Gastrocnemius medialis (tissue), 4 donors: ENCODE measurements around the gene KCNA4. TPM values are rescaled to one million over a fixed set of nuclear protein-coding genes. Genes with fewer than 3 reads are reported as not detected.
"Not testable (repeated sequence)": the region's sequence is repeated elsewhere in the genome, so short reads cannot be mapped to it uniquely, and the experiment has no call there.

ENCODE experiments used
- ATAC-seq, 2 donors: fragments of 150-250 bp; one replicate each; pipeline ENCODE4 v1.9.1; 2016
- DNase-seq, 2 donors: peaks; one replicate each; pipeline ENCODE4 v3.0.0-alpha.2; 2019
- H3K27ac ChIP-seq, 4 donors: fragments of 200-600 bp; sonication (generic); 1 replicate in 1 of 4; 2 replicates in 3 of 4; pipeline ENCODE4 v1.5.1; 2016 to 2018; ENCODE audit warnings: mild to moderate bottlenecking in 2 of 4, moderate library complexity in 1 of 4
- H3K27me3 ChIP-seq, 3 donors: fragments of 200-600 bp; sonication (generic) in 2 of 3; 1 replicate in 1 of 3; 2 replicates in 2 of 3; pipeline versions ENCODE4 v1.5.1 to v1.6.0; 2016 to 2019; ENCODE audit warnings: mild to moderate bottlenecking in 1 of 3, moderate library complexity in 1 of 3
- H3K36me3 ChIP-seq, 2 donors: fragments of 200-600 bp; sonication (generic) in 1 of 2; one replicate each; pipeline ENCODE4 v1.5.1; 2017 to 2018
- H3K4me1 ChIP-seq, 2 donors: fragments of 200-600 bp; sonication (generic) in 1 of 2; one replicate each; pipeline ENCODE4 v1.5.1; 2016 to 2017; ENCODE audit warnings: mild to moderate bottlenecking in 2 of 2
- H3K4me3 ChIP-seq, 4 donors: fragments of 200-600 bp; sonication (generic) in 3 of 4; 1 replicate in 1 of 4; 2 replicates in 3 of 4; pipeline ENCODE4 v1.5.1; 2016 to 2019; ENCODE audit warnings: mild to moderate bottlenecking in 2 of 4
- H3K9me3 ChIP-seq, 3 donors: fragments of 200-600 bp; sonication (generic) in 2 of 3; 1 replicate in 1 of 3; 2 replicates in 2 of 3; pipeline ENCODE4 v1.5.1; 2016 to 2019
- POLR2A ChIP-seq, 2 donors: fragments of 450-650 bp; IDR thresholded peaks; one replicate each; pipeline ENCODE4 v1.6.1; 2017; ENCODE audit warnings: antibody characterized with exemption in 2 of 2, mild to moderate bottlenecking in 2 of 2, moderate library complexity in 2 of 2
- in situ Hi-C, 4 donors: fragments of 200-750 bp; cut with MboI; loops; one replicate each; pipeline versions ENCODE4 v1.15.0 to v1.8.0; 2017; ENCODE audit warnings: low sequenced_read_pairs in 4 of 4
- intact Hi-C: fragments of 100-400 bp; cut with DNase I; formaldehyde crosslinking; loops from one replicate; pipeline ENCODE4 v1.15.1; 2023; ENCODE audit warnings: low total_unique reads
- total RNA-seq, 4 donors: library from RNA; depleted of rRNA; stranded (reverse); fragments of >200 nt; gene quantifications; one replicate each; pipeline versions ENCODE4 v1.1.0 to v1.2.3, GENCODE V29; 2016
- TF ChIP-seq, protein P1 (sequence below), 5 experiments: fragments of 450-650 bp in 3 of 5; fragments of 200-600 bp in 2 of 5; sonication (generic) in 2 of 5; IDR thresholded peaks in 4 of 5; conservative IDR thresholded peaks in 1 of 5; 1 replicate in 4 of 5; 2 replicates in 1 of 5; pipeline ENCODE4 v1.5.1; 2016 to 2019; ENCODE audit warnings: antibody characterized with exemption in 5 of 5, mild to moderate bottlenecking in 3 of 5, moderate library complexity in 3 of 5

KCNA4 gene
- total RNA-seq, 4 donors from 2014 or later, result 0.11 TPM; not detected in 3

DNA sequence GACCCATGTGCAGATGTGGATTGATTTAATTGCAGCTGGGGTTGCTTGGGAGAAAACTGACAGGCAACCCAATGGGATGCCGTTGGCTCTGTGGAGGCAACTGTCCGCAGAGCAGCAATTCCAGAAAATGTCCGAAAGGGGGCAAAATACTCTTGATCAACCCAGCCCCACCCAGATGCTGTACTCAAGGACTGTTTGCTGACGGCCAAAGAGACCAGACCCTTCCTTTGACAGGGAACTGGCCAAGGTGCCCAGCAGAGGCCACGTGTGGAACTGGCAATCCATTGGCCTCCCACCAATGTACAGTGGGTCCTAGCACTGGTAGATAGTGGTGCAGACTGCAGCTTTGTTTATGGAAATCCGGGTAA lies 29.7 kb upstream of the KCNA4 start:
- Histone ChIP-seq H3K4me3 (no peak overlapping the region), H3K27me3 (no peaks in the 10 kb centered on the region), H3K9me3 (no peaks in the 10 kb centered on the region), H3K4me1 (no peaks in the 10 kb centered on the region), H3K36me3 (no peaks in the 10 kb centered on the region), H3K27ac (no peak overlapping the region)
- in situ Hi-C loops, result no loop called here
- no peak for ATAC-seq
- TF ChIP-seq, protein P1, sequence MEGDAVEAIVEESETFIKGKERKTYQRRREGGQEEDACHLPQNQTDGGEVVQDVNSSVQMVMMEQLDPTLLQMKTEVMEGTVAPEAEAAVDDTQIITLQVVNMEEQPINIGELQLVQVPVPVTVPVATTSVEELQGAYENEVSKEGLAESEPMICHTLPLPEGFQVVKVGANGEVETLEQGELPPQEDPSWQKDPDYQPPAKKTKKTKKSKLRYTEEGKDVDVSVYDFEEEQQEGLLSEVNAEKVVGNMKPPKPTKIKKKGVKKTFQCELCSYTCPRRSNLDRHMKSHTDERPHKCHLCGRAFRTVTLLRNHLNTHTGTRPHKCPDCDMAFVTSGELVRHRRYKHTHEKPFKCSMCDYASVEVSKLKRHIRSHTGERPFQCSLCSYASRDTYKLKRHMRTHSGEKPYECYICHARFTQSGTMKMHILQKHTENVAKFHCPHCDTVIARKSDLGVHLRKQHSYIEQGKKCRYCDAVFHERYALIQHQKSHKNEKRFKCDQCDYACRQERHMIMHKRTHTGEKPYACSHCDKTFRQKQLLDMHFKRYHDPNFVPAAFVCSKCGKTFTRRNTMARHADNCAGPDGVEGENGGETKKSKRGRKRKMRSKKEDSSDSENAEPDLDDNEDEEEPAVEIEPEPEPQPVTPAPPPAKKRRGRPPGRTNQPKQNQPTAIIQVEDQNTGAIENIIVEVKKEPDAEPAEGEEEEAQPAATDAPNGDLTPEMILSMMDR (IDR thresholded peaks at IDR 0.05 in 4 of 5, conservative IDR thresholded peaks at IDR 0.05 in 1 of 5), result no peak
- no peak for TF ChIP-seq POLR2A (IDR thresholded peaks at IDR 0.05)
- DNase-seq, result no peak
- intact Hi-C loops, result no loop called here

- Histone ChIP-seq H3K27ac (no peak overlapping the region), H3K4me1 (no peaks in the 10 kb centered on the region), H3K4me3 (no peak overlapping the region), H3K9me3 (no peaks in the 10 kb centered on the region), H3K27me3 (no peaks in the 10 kb centered on the region), H3K36me3 (no peaks in the 10 kb centered on the region)
- in situ Hi-C loops, result no loop called here
- TF ChIP-seq, protein P1 (IDR thresholded peaks at IDR 0.05 in 4 of 5, conservative IDR thresholded peaks at IDR 0.05 in 1 of 5), result no peak
- no peak for TF ChIP-seq POLR2A (IDR thresholded peaks at IDR 0.05)
- no peak for DNase-seq
- ATAC-seq, result no peak
- intact Hi-C loops, result no loop called here
These were observed 29.2 kb upstream of the KCNA4 start for GRCh38 chr11:30045921-30046577.

GRCh38 chr11:30045144-30045543 lies 28.3 kb upstream of the KCNA4 start:
- no peak for ATAC-seq
- H3K27ac ChIP-seq, result no peak overlapping the region

GRCh38 chr11:30041171-30041570 lies 24.3 kb upstream of the KCNA4 start:
- intact Hi-C loops, result no loop called here
- in situ Hi-C loops, result no loop called here
- Histone ChIP-seq H3K27me3 (no peaks in the 10 kb centered on the region), H3K4me1 (no peaks in the 10 kb centered on the region), H3K4me3 (no peak overlapping the region), H3K9me3 (no peaks in the 10 kb centered on the region), H3K36me3 (no peaks in the 10 kb centered on the region), H3K27ac (no peak overlapping the region)
- TF ChIP-seq, protein P1 (IDR thresholded peaks at IDR 0.05 in 4 of 5, conservative IDR thresholded peaks at IDR 0.05 in 1 of 5), result no peak
- TF ChIP-seq POLR2A (IDR thresholded peaks at IDR 0.05), result no peak
- DNase-seq (no peak), ATAC-seq (no peak)

More at GRCh38 chr11:30045144-30045543, 28.3 kb upstream of the KCNA4 start:
- Histone ChIP-seq H3K36me3 (no peaks in the 10 kb centered on the region), H3K4me1 (no peaks in the 10 kb centered on the region), H3K27me3 (no peaks in the 10 kb centered on the region), H3K9me3 (no peaks in the 10 kb centered on the region), H3K4me3 (no peak overlapping the region)
- in situ Hi-C loops (no loop called here), intact Hi-C loops (no loop called here)
- TF ChIP-seq, protein P1 (IDR thresholded peaks at IDR 0.05 in 4 of 5, conservative IDR thresholded peaks at IDR 0.05 in 1 of 5), result no peak
- TF ChIP-seq POLR2A (IDR thresholded peaks at IDR 0.05), result no peak
- DNase-seq, result no peak

DNA sequence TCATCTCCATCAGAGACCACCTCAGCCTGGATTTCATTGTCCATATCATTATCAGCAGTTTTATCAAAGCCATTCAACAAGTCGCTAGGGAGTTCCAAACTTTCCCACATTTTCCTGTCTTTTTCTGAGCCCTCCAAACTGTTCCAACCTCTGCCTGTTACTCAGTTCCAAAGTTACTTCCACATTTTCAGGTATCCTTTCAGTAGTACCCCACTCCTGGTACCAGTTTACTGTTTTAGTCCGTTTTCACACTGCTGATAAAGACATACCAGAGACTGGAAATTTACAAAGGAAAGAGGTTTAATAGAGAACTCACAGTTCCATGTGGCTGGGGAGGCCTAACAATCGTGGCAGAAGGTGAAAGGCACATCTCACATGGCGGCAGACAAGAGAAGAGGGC lies 17.9 kb upstream of the KCNA4 start:
- ATAC-seq, in situ Hi-C loops, H3K36me3 ChIP-seq, intact Hi-C loops, H3K9me3 ChIP-seq, DNase-seq, H3K27ac ChIP-seq, H3K4me3 ChIP-seq, H3K4me1 ChIP-seq, H3K27me3 ChIP-seq: not testable (repeated sequence)

DNA sequence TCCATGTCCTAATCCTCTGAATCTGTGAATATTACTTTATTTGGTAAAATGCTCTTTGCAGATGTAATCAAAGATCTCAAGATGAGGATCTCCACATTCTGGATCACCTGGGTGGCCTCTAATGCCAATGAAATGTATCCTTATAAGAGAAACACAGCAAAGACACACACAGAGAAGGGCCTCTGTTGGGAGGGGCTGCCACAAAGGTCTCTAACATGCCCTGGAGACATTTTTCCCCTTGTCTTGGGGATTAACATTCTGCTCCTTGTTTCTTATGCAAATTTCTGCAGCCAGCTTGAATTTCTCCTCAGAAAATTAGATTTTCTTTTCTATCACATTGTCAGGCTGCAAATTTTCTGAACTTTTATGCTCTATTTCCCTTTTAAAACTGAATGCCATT lies 17.3 kb upstream of the KCNA4 start:
- H3K4me1 ChIP-seq, intact Hi-C loops, H3K36me3 ChIP-seq, H3K27me3 ChIP-seq, H3K27ac ChIP-seq, in situ Hi-C loops, DNase-seq, H3K9me3 ChIP-seq, ATAC-seq, H3K4me3 ChIP-seq: not testable (repeated sequence)
